Measurements from ENCODE around the gene RANBP9.

The RANBP9 gene

DNA sequence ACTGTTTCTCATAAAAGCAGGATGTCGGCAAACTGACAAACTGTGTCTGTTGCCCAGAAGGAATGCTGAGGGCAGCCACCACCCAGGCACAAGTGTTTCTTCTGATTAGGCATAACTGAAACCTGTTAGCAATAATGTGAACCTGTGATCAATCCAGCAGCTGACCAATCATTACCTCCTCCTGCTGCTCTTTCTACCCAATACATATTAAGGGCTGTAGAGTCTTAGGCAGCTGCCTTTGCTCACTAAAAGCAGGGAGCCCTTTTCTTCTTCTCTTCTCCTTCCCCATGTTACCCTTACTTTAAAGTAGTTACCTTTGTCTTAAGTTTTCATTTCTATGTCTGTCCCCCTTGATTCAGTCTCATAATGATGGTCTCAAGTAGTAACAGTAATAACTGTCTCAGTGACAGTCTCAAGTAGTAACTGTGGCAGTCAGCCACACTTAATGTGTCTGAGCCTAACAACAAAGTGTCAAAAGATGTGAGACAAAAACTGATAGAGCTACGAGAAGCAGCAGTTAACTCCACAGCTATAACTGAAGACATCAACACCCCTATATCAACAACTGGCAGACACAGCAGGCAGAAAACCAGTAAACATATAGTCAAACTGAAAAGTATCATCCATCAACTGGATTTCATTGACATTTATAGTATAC lies 37.0 kb downstream of the RANBP9 start:
- H3K36me3 ChIP-seq (ENCODE audit: control insufficient read depth, low read length): peaks cover 25% of the 10 kb centered on the region
- H3K9me2 ChIP-seq (replicated peaks; ENCODE audit: control insufficient read depth, low read length): no peaks in the 10 kb centered on the region
- H3K27me3 ChIP-seq (ENCODE audit: control insufficient read depth, low read length): no peaks in the 10 kb centered on the region
- H3K4me1 ChIP-seq (ENCODE audit: control insufficient read depth, low read length): no peaks in the 10 kb centered on the region
- no peak for TF ChIP-seq EZH2phosphoT487 (IDR thresholded peaks at IDR 0.05; ENCODE audit: borderline replicate concordance, low read length)
- TF ChIP-seq CTCF (IDR thresholded peaks at IDR 0.05; ENCODE audit: low read depth, low read length, poor library complexity, severe bottlenecking): no peak
- H3K4me3 ChIP-seq (ENCODE audit: low read length): no peak overlapping the region
- H3K9me3 ChIP-seq (ENCODE audit: control insufficient read depth, insufficient read depth, low read length): peaks cover 5% of the 10 kb centered on the region; the same call in 1 of the 2 replicates
- H3F3A ChIP-seq (ENCODE audit: control insufficient read depth, insufficient read depth): no peaks in the 10 kb centered on the region
- H4K20me1 ChIP-seq (ENCODE audit: control insufficient read depth, insufficient read depth, low read depth, low read length): no peaks in the 10 kb centered on the region
- peaks cover 99% of the 10 kb centered on the region for H3K79me2 ChIP-seq (ENCODE audit: control insufficient read depth, low read length)
- no peak overlapping the region for H3K27ac ChIP-seq (ENCODE audit: low read depth, low read length)
- no peak overlapping the region for H3K4me2 ChIP-seq (ENCODE audit: low read length)

GRCh38 chr6:13673825-13674444 lies 37.7 kb downstream of the RANBP9 start:
- peaks cover 24% of the 10 kb centered on the region for H3K36me3 ChIP-seq (ENCODE audit: control insufficient read depth, low read length)
- H4K20me1 ChIP-seq (ENCODE audit: control insufficient read depth, insufficient read depth, low read depth, low read length): no peaks in the 10 kb centered on the region
- H3K79me2 ChIP-seq (ENCODE audit: control insufficient read depth, low read length): peaks cover 100% of the 10 kb centered on the region
- TF ChIP-seq CTCF (IDR thresholded peaks at IDR 0.05; ENCODE audit: low read depth, low read length, poor library complexity, severe bottlenecking) (no peak), EZH2phosphoT487 (IDR thresholded peaks at IDR 0.05; ENCODE audit: borderline replicate concordance, low read length) (no peak)
- H3K4me1 ChIP-seq (ENCODE audit: control insufficient read depth, low read length): 0 out of 2 replicates have a peak, but pooled peaks cover 3% of the 10 kb centered on the region
- H3K4me3 ChIP-seq (ENCODE audit: low read length): no peak overlapping the region
- no peak overlapping the region for H3K4me2 ChIP-seq (ENCODE audit: low read length)
- peaks cover 5% of the 10 kb centered on the region; the same call in 1 of the 2 replicates for H3K9me3 ChIP-seq (ENCODE audit: control insufficient read depth, insufficient read depth, low read length)
- no peaks in the 10 kb centered on the region for H3F3A ChIP-seq (ENCODE audit: control insufficient read depth, insufficient read depth)
- H3K27me3 ChIP-seq (ENCODE audit: control insufficient read depth, low read length): no peaks in the 10 kb centered on the region
- no peak overlapping the region for H3K27ac ChIP-seq (ENCODE audit: low read depth, low read length)
- H3K9me2 ChIP-seq (replicated peaks; ENCODE audit: control insufficient read depth, low read length): no peaks in the 10 kb centered on the region

DNA sequence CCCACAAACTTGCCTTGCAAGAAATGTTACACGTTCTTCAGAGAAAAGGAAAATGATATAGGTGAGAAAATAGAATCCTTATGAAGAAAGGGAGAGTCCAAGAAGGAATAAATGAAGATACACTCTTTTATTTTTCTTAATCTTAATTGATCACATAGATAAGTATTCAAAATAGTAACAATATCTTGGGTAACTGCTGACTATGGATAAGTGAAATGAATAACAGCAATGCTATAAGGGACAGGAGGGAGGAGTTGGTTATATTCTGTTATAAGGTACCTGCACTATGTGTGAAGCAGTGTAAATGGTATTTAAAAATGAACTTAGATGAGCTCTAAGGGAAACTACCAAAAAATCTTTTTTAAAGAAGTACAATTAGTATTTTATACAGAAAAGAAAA lies 38.3 kb downstream of the RANBP9 start:
- Histone ChIP-seq H3K27ac (ENCODE audit: low read depth, low read length) (no peak overlapping the region), H3K79me2 (ENCODE audit: control insufficient read depth, low read length) (peaks cover 100% of the 10 kb centered on the region), H3K27me3 (ENCODE audit: control insufficient read depth, low read length) (no peaks in the 10 kb centered on the region), H3K4me3 (ENCODE audit: low read length) (no peak overlapping the region), H3F3A (ENCODE audit: control insufficient read depth, insufficient read depth) (no peaks in the 10 kb centered on the region), H3K9me3 (ENCODE audit: control insufficient read depth, insufficient read depth, low read length) (peaks cover 5% of the 10 kb centered on the region; the same call in 1 of the 2 replicates), H3K9me2 (replicated peaks; ENCODE audit: control insufficient read depth, low read length) (no peaks in the 10 kb centered on the region), H4K20me1 (ENCODE audit: control insufficient read depth, insufficient read depth, low read depth, low read length) (no peaks in the 10 kb centered on the region), H3K4me2 (ENCODE audit: low read length) (no peak overlapping the region), H3K36me3 (ENCODE audit: control insufficient read depth, low read length) (peaks cover 18% of the 10 kb centered on the region), H3K4me1 (ENCODE audit: control insufficient read depth, low read length) (peaks cover 6% of the 10 kb centered on the region; the same call in 1 of the 2 replicates)
- TF ChIP-seq EZH2phosphoT487 (IDR thresholded peaks at IDR 0.05; ENCODE audit: borderline replicate concordance, low read length) (no peak), CTCF (IDR thresholded peaks at IDR 0.05; ENCODE audit: low read depth, low read length, poor library complexity, severe bottlenecking) (no peak)

Data from DOHH2 (cell line).